ENCODE data around the gene CCDC157. TPM values are rescaled to one million over a fixed set of nuclear protein-coding genes. Genes with fewer than 3 reads are reported as not detected.

CCDC157 gene
- total RNA-seq, 1 donor from 2014 or later: 7.0 TPM

- intact Hi-C loops (cut with DNase I): loop anchor here (2.0 to 5.0 kb wide), 3 partner anchors 14 to 111 kb away; no protein-coding TSS in a partner anchor
- no peaks in the 10 kb centered on the region for H3K27me3 ChIP-seq
- peak overlapping the region; percentile 2 to 48 for H3K4me3 ChIP-seq
- DNase-seq (ENCODE audit: low spot score in 2 of 2): peak in 1 of 2 donors; percentile 88
- H3K9me3 ChIP-seq: no peaks in the 10 kb centered on the region
- TF ChIP-seq CTCF (IDR thresholded peaks at IDR 0.05): no peak
- H3K27ac ChIP-seq: peak overlapping the region; percentile 75 to 87
- H3K4me1 ChIP-seq: peaks cover 22 to 73% of the 10 kb centered on the region in 2 donors
- H3K36me3 ChIP-seq: peaks cover 0 to 5% of the 10 kb centered on the region in 2 donors
These were observed 45.7 kb upstream of the CCDC157 start for GRCh38 chr22:30310881-30311771.

GRCh38 chr22:30312053-30312452, 44.8 kb upstream of the CCDC157 start:
- Histone ChIP-seq H3K9me3 (no peaks in the 10 kb centered on the region), H3K27me3 (no peaks in the 10 kb centered on the region), H3K27ac (peak overlapping the region; percentile 75 to 87), H3K4me1 (peaks cover 22 to 73% of the 10 kb centered on the region in 2 donors), H3K4me3 (peak overlapping the region in 1 of 2 donors; percentile 48), H3K36me3 (peaks cover 0 to 7% of the 10 kb centered on the region in 2 donors)
- intact Hi-C loops (cut with DNase I): loop anchor here (5.0 kb wide), 1 partner anchor 110 kb away; no protein-coding TSS in a partner anchor
- no peak for TF ChIP-seq CTCF (IDR thresholded peaks at IDR 0.05)
- DNase-seq (ENCODE audit: low spot score in 2 of 2): no peak

GRCh38 chr22:30313527-30314363, 43.1 kb upstream of the CCDC157 start:
- no peak for TF ChIP-seq CTCF (IDR thresholded peaks at IDR 0.05)
- no peak for DNase-seq (ENCODE audit: low spot score in 2 of 2)
- Histone ChIP-seq H3K9me3 (no peaks in the 10 kb centered on the region), H3K27me3 (no peaks in the 10 kb centered on the region), H3K4me1 (peaks cover 22 to 77% of the 10 kb centered on the region in 2 donors), H3K27ac (peak overlapping the region; percentile 58 to 87), H3K4me3 (no peak overlapping the region), H3K36me3 (peaks cover 0 to 13% of the 10 kb centered on the region in 2 donors)
- intact Hi-C loops (cut with DNase I): loop anchor here (5.0 kb wide), 1 partner anchor 109 kb away; no protein-coding TSS in a partner anchor

- DNase-seq (ENCODE audit: low spot score in 2 of 2): no peak
- Histone ChIP-seq H3K36me3 (peaks cover 0 to 13% of the 10 kb centered on the region in 2 donors), H3K9me3 (no peaks in the 10 kb centered on the region), H3K4me3 (no peak overlapping the region), H3K27me3 (no peaks in the 10 kb centered on the region), H3K27ac (peak overlapping the region; percentile 0 to 58), H3K4me1 (peaks cover 16 to 76% of the 10 kb centered on the region in 2 donors)
- no peak for TF ChIP-seq CTCF (IDR thresholded peaks at IDR 0.05)
- intact Hi-C loops (cut with DNase I): loop anchor here (5.0 kb wide), 1 partner anchor 107 kb away; no protein-coding TSS in a partner anchor
These were observed 41.9 kb upstream of the CCDC157 start for GRCh38 chr22:30314915-30315314.

- Histone ChIP-seq H3K9me3 (no peaks in the 10 kb centered on the region), H3K27me3 (no peaks in the 10 kb centered on the region), H3K36me3 (peaks cover 0 to 20% of the 10 kb centered on the region in 2 donors), H3K27ac (peak overlapping the region; percentile 6 to 58), H3K4me1 (peaks cover 15 to 75% of the 10 kb centered on the region in 2 donors), H3K4me3 (no peak overlapping the region)
- intact Hi-C loops (cut with DNase I): no loop called here
- DNase-seq (ENCODE audit: low spot score in 2 of 2): no peak
- no peak for TF ChIP-seq CTCF (IDR thresholded peaks at IDR 0.05)
These were observed 40.7 kb upstream of the CCDC157 start for GRCh38 chr22:30315962-30316576.

All from ascending aorta (tissue), 2 donors.